ENCODE measurements around the gene FGFR2. TPM values are rescaled to one million over a fixed set of nuclear protein-coding genes. Genes with fewer than 3 reads are reported as not detected.

FGFR2 gene
- polyA plus RNA-seq, 1 of the 3 experiments (the other 2 are of a cell fraction), result 0.02 TPM

DNA sequence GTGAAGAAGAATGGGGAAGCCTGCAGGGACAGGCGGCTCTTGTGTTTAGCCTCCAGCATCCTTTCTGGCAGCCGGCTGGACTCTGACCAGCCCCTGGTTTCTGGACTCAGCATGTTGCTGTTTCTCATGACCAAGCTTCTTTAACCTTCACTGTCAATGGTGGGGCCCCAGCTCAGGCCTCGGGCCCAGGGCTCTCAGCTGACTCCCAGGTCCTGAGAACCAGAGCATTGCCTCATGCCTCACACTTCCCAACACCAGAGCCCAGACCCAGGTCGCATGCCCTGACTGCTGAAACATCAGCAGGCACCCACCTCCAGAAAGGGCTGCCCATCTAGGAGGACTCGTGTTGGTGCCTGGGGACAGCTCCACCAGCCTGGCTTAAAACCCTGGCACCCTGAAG, 34.8 kb upstream of the FGFR2 start:
- CTCF ChIA-PET, result interaction anchor here (1.1 to 1.5 kb wide), 2 partner anchors 21 to 23 kb away, joined by 3 to 5 read pairs; no protein-coding TSS in a partner anchor
- whole genome bisulfite sequencing (ENCODE audit: low lambda C conversion rate), result 63% methylated on average over 4 of the region's 5 CpGs
- H2AFZ ChIP-seq (ENCODE audit: low read depth), result no peak overlapping the region
- no peak for TF ChIP-seq RCOR1 (IDR thresholded peaks at IDR 0.05; ENCODE audit: low read length)
- TF ChIP-seq RFX5 (IDR thresholded peaks at IDR 0.05; ENCODE audit: low read length), result no peak
- TF ChIP-seq, protein P1, sequence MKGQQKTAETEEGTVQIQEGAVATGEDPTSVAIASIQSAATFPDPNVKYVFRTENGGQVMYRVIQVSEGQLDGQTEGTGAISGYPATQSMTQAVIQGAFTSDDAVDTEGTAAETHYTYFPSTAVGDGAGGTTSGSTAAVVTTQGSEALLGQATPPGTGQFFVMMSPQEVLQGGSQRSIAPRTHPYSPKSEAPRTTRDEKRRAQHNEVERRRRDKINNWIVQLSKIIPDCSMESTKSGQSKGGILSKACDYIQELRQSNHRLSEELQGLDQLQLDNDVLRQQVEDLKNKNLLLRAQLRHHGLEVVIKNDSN (IDR thresholded peaks at IDR 0.05; ENCODE audit: borderline replicate concordance, low read depth), result no peak
- no peak for TF ChIP-seq FOSL2 (IDR thresholded peaks at IDR 0.05; ENCODE audit: borderline replicate concordance, low read depth)
- TF ChIP-seq YY1 (IDR thresholded peaks at IDR 0.05; ENCODE audit: low read depth), result no peak
- TF ChIP-seq, protein P2, sequence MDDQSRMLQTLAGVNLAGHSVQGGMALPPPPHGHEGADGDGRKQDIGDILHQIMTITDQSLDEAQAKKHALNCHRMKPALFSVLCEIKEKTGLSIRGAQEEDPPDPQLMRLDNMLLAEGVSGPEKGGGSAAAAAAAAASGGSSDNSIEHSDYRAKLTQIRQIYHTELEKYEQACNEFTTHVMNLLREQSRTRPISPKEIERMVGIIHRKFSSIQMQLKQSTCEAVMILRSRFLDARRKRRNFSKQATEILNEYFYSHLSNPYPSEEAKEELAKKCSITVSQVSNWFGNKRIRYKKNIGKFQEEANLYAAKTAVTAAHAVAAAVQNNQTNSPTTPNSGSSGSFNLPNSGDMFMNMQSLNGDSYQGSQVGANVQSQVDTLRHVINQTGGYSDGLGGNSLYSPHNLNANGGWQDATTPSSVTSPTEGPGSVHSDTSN (IDR thresholded peaks at IDR 0.05), result no peak
- H3K9me3 ChIP-seq, result no peaks in the 10 kb centered on the region
- DNase-seq, result no peak
- H3K9me2 ChIP-seq, result no peaks in the 10 kb centered on the region
- no peaks in the 10 kb centered on the region for H3K36me3 ChIP-seq (replicated peaks in 1 of 2; ENCODE audit: control insufficient read depth in 1 of 2, insufficient read depth in 2 of 2, low read length in 1 of 2)
- no peaks in the 10 kb centered on the region; a peak in 1 of 4 replicates for H3K4me1 ChIP-seq (ENCODE audit: control insufficient read depth in 1 of 2, insufficient read depth in 2 of 2, low read depth in 1 of 2, low read length in 1 of 2)
- H3F3A ChIP-seq (replicated peaks; ENCODE audit: insufficient read depth), result no peaks in the 10 kb centered on the region
- no peaks in the 10 kb centered on the region for H3K27me3 ChIP-seq (ENCODE audit: insufficient read depth)
- POLR2A ChIA-PET, result no interaction called here
- H3K4me3 ChIP-seq (ENCODE audit: low read depth in 2 of 2, low read length in 1 of 2), result no peak overlapping the region
- H3K4me2 ChIP-seq, result no peak overlapping the region
- no peak overlapping the region for H3K9ac ChIP-seq
- H3K79me2 ChIP-seq (ENCODE audit: insufficient read depth), result no peaks in the 10 kb centered on the region
- H3K27ac ChIP-seq (ENCODE audit: low read depth in 2 of 2, low read length in 1 of 2), result no peak overlapping the region
- no peaks in the 10 kb centered on the region for H4K20me1 ChIP-seq (ENCODE audit: insufficient read depth)

DNA sequence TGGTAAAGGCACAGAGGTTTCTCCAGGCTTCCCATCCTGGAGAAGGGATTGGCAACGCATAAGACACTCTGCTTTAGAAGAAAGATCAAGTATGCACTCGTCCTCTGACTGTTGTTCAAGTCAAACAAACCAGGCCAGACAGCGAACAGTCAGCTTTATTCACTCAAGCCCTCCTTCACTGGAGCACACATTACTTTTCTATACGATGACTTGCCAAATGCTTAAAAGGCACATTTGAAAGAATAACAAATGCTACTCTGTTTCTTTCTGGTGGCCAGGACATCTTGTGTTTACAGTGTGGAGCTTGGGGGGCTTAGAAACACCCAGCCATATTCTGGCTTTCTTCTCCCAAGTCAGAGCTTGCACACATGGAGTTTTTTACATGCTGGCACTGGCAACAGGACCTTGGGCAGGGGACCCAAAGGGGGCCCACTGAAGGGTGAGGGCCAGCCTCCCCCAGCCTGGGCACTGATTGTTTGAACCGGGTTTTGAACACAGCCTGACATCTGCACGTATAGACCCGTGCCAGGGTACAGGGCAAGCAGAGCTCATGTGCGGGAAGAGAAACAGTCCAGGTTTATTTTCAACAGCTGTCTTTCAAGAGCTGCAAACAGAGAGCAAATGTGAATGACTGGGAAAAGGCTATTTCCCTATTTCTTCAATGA, 33.3 kb upstream of the FGFR2 start:
- Histone ChIP-seq H3F3A (replicated peaks; ENCODE audit: insufficient read depth) (no peaks in the 10 kb centered on the region), H4K20me1 (ENCODE audit: insufficient read depth) (no peaks in the 10 kb centered on the region), H3K27ac (ENCODE audit: low read depth in 2 of 2, low read length in 1 of 2) (no peak overlapping the region), H3K27me3 (ENCODE audit: insufficient read depth) (no peaks in the 10 kb centered on the region), H3K36me3 (replicated peaks in 1 of 2; ENCODE audit: control insufficient read depth in 1 of 2, insufficient read depth in 2 of 2, low read length in 1 of 2) (no peaks in the 10 kb centered on the region), H2AFZ (ENCODE audit: low read depth) (no peak overlapping the region), H3K79me2 (ENCODE audit: insufficient read depth) (no peaks in the 10 kb centered on the region), H3K4me2 (no peak overlapping the region), H3K9me3 (no peaks in the 10 kb centered on the region), H3K9me2 (no peaks in the 10 kb centered on the region), H3K4me3 (ENCODE audit: low read depth in 2 of 2, low read length in 1 of 2) (no peak overlapping the region), H3K9ac (no peak overlapping the region), H3K4me1 (ENCODE audit: control insufficient read depth in 1 of 2, insufficient read depth in 2 of 2, low read depth in 1 of 2, low read length in 1 of 2) (no peaks in the 10 kb centered on the region; a peak in 1 of 4 replicates)
- DNase-seq, result no peak
- no peak for TF ChIP-seq FOSL2 (IDR thresholded peaks at IDR 0.05; ENCODE audit: borderline replicate concordance, low read depth)
- TF ChIP-seq TCF12 (IDR thresholded peaks at IDR 0.05), result no peak
- TF ChIP-seq, protein P3, sequence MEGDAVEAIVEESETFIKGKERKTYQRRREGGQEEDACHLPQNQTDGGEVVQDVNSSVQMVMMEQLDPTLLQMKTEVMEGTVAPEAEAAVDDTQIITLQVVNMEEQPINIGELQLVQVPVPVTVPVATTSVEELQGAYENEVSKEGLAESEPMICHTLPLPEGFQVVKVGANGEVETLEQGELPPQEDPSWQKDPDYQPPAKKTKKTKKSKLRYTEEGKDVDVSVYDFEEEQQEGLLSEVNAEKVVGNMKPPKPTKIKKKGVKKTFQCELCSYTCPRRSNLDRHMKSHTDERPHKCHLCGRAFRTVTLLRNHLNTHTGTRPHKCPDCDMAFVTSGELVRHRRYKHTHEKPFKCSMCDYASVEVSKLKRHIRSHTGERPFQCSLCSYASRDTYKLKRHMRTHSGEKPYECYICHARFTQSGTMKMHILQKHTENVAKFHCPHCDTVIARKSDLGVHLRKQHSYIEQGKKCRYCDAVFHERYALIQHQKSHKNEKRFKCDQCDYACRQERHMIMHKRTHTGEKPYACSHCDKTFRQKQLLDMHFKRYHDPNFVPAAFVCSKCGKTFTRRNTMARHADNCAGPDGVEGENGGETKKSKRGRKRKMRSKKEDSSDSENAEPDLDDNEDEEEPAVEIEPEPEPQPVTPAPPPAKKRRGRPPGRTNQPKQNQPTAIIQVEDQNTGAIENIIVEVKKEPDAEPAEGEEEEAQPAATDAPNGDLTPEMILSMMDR (IDR thresholded peaks at IDR 0.05), result no peak
- no peak for TF ChIP-seq POLR2AphosphoS5 (IDR thresholded peaks at IDR 0.05; ENCODE audit: low read depth, low read length)
- TF ChIP-seq EP300 (IDR thresholded peaks at IDR 0.05; ENCODE audit: borderline replicate concordance in 1 of 2, low read depth in 1 of 2, low read length in 1 of 2), result no peak
- no peak for TF ChIP-seq FOXJ3 (CRISPR knock-in tag; IDR thresholded peaks at IDR 0.05)
- TF ChIP-seq MEF2A (IDR thresholded peaks at IDR 0.05; ENCODE audit: borderline replicate concordance, low read depth), result no peak
- TF ChIP-seq, protein P4, sequence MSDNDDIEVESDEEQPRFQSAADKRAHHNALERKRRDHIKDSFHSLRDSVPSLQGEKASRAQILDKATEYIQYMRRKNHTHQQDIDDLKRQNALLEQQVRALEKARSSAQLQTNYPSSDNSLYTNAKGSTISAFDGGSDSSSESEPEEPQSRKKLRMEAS (IDR thresholded peaks at IDR 0.05; ENCODE audit: low read depth), result no peak
- no peak for TF ChIP-seq RFX5 (IDR thresholded peaks at IDR 0.05; ENCODE audit: low read length)
- TF ChIP-seq SIN3A (IDR thresholded peaks at IDR 0.05; ENCODE audit: borderline replicate concordance, low read depth, low read length), result no peak
- no peak for TF ChIP-seq MXI1 (IDR thresholded peaks at IDR 0.05; ENCODE audit: low read depth, low read length)
- no peak for TF ChIP-seq TEAD4 (IDR thresholded peaks at IDR 0.05; ENCODE audit: borderline replicate concordance, insufficient read depth)
- TF ChIP-seq EZH2phosphoT487 (IDR thresholded peaks at IDR 0.05; ENCODE audit: borderline replicate concordance, low read depth), result no peak
- 52% methylated on average over 8 of the region's 8 CpGs for WGBS (ENCODE audit: low lambda C conversion rate)
- POLR2A ChIA-PET, result no interaction called here
- CTCF ChIA-PET, result interaction anchor here (1.0 to 2.1 kb wide), 3 partner anchors 14 to 688 kb away, joined by 3 to 11 read pairs (median 5); no protein-coding TSS in a partner anchor

All from SK-N-SH (cell line).